HTR-8/SVneo (cell line): ENCODE measurements around the gene FBXL15.
A peak's percentile ranks its signal among the peaks of the same experiment; 100 is the strongest.
"Not testable (repeated sequence)": the region's sequence is repeated elsewhere in the genome, so short reads cannot be mapped to it uniquely, and the experiment has no call there.

Experiments
- DNase-seq: peaks from one replicate; pipeline ENCODE4 v3.0.0; 2011; ENCODE audit warnings: low spot score, mixed read lengths; ENCODE audit not compliant: insufficient read length
- FAIRE-seq: peaks from 2 replicates; lab custom pipeline; 2011; peaks lifted over from hg19 to GRCh38; lab: Jason Lieb, UNC

Gene FBXL15

GRCh38 chr10:102451105-102451969, 30.7 kb downstream of the FBXL15 start, which contains the start of gene C10orf95:
C10orf95 (minus strand) TSS chr10:102451543; CDS start chr10:102451093, 450 bp downstream.
- no peak for FAIRE-seq

GRCh38 chr10:102452672-102453340, 32.2 kb downstream of the FBXL15 start:
- no peak for FAIRE-seq
- peak; percentile 50 for DNase-seq

More at GRCh38 chr10:102451105-102451969, 30.7 kb downstream of the FBXL15 start, which contains the start of gene C10orf95:
- no peak for DNase-seq

- no peak for DNase-seq
- no peak for FAIRE-seq
These were observed 32.9 kb downstream of the FBXL15 start for GRCh38 chr10:102453502-102453901.

GRCh38 chr10:102454662-102455487, 34.2 kb downstream of the FBXL15 start:
- DNase-seq, FAIRE-seq: not testable (repeated sequence)

GRCh38 chr10:102455893-102456471, 35.3 kb downstream of the FBXL15 start:
- DNase-seq, result no peak
- no peak for FAIRE-seq

GRCh38 chr10:102457591-102458150, 37.0 kb downstream of the FBXL15 start:
- DNase-seq (no peak), FAIRE-seq (no peak)

- no peak for DNase-seq
- no peak for FAIRE-seq
These were observed 38.0 kb downstream of the FBXL15 start for GRCh38 chr10:102458656-102459055.

GRCh38 chr10:102460836-102461186, 40.2 kb downstream of the FBXL15 start:
- no peak for DNase-seq
- FAIRE-seq, result no peak

- FAIRE-seq (no peak), DNase-seq (peak; percentile 98)
These were observed 40.8 kb downstream of the FBXL15 start for GRCh38 chr10:102461187-102462054.

GRCh38 chr10:102462512-102463054, 41.9 kb downstream of the FBXL15 start:
- DNase-seq (no peak), FAIRE-seq (no peak)

- no peak for DNase-seq
- FAIRE-seq, result no peak
These were observed 43.3 kb downstream of the FBXL15 start for GRCh38 chr10:102463983-102464382.

GRCh38 chr10:102465466-102465865, 44.8 kb downstream of the FBXL15 start:
- DNase-seq (no peak), FAIRE-seq (no peak)

- no peak for DNase-seq
These were observed 46.7 kb downstream of the FBXL15 start for GRCh38 chr10:102467318-102467717.

GRCh38 chr10:102467971-102468438, 47.4 kb downstream of the FBXL15 start:
- FAIRE-seq (no peak), DNase-seq (no peak)

More at GRCh38 chr10:102467318-102467717, 46.7 kb downstream of the FBXL15 start:
- peak; percentile 4 for FAIRE-seq

GRCh38 chr10:102468683-102469082, 48.0 kb downstream of the FBXL15 start:
- FAIRE-seq (no peak), DNase-seq (no peak)

GRCh38 chr10:102470579-102471546, 50.2 kb downstream of the FBXL15 start:
- no peak for DNase-seq
- FAIRE-seq, result no peak
